ENCODE data around the gene TMEM131. TPM values are rescaled to one million over a fixed set of nuclear protein-coding genes. Genes with fewer than 3 reads are reported as not detected.

TMEM131 gene
- total and polyA plus RNA-seq, 2 of the 8 experiments (the other 6 are each of a cell fraction or from before 2014, with no cell fraction given), result 9.7 to 22.9 TPM

- TF ChIP-seq CHD7 (IDR thresholded peaks at IDR 0.05; ENCODE audit: insufficient replicate concordance, low read length) (no peak), KDM5A (IDR thresholded peaks at IDR 0.05; ENCODE audit: low read length) (no peak), EZH2 (IDR thresholded peaks at IDR 0.05; ENCODE audit: low read depth, low read length, severe bottlenecking) (no peak), POLR2AphosphoS5 (IDR thresholded peaks at IDR 0.05; ENCODE audit: low read depth, low read length) (no peak), JUN (IDR thresholded peaks at IDR 0.05; ENCODE audit: low read depth, low read length) (no peak), HDAC2 (IDR thresholded peaks at IDR 0.05; ENCODE audit: borderline replicate concordance in 1 of 2, low read depth in 2 of 2, low read length in 2 of 2) (no peak), CEBPB (IDR thresholded peaks at IDR 0.05; ENCODE audit: low read depth, low read length) (no peak), MAFK (IDR thresholded peaks at IDR 0.05; ENCODE audit: low read depth, low read length) (no peak), BCL11A (IDR thresholded peaks at IDR 0.05; ENCODE audit: low read depth in 2 of 2, low read length in 2 of 2) (no peak), NANOG (IDR thresholded peaks at IDR 0.05; ENCODE audit: insufficient read depth, low read depth, low read length, poor library complexity, severe bottlenecking) (no peak), SIN3A (conservative IDR thresholded peaks at IDR 0.05 in 1 of 2, IDR thresholded peaks at IDR 0.05 in 1 of 2; ENCODE audit: low read depth in 1 of 2, low read length in 2 of 2) (no peak)
Observed at GRCh38 chr2:97963880-97964279, 31.9 kb downstream of the TMEM131 start (continued).

Measured in H1 (cell line).